Activated CD4-positive, alpha-beta T cell treated with anti-CD3 and anti-CD28 coated beads, Interleukin-2, amount 50 U/mL, for 1 hour (primary cell): ENCODE data around the gene NSG2.

ENCODE experiments used
- DNase-seq: peaks from one replicate; pipeline ENCODE4 v3.0.0-alpha.2; 2020

Gene NSG2

DNA sequence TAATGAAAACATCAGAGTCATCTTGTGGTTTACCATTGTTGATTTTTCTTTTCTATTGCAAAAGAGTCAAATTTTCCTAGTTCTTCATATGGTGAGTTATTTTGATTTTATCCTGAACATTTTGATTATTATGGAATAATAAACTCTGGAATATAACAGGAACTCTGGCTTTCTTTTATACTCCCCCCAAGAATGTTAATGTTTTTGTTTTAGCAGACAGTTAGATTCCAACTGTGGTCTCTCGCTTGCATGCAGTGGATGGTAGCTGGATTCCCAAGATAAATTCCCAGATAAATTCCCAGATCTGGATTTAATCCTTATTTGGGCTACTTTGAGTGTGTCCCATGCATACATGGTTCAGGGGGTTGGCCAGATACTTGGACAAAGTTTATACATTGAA is 109.8 kb downstream of the NSG2 start:
- no peak for DNase-seq

DNA sequence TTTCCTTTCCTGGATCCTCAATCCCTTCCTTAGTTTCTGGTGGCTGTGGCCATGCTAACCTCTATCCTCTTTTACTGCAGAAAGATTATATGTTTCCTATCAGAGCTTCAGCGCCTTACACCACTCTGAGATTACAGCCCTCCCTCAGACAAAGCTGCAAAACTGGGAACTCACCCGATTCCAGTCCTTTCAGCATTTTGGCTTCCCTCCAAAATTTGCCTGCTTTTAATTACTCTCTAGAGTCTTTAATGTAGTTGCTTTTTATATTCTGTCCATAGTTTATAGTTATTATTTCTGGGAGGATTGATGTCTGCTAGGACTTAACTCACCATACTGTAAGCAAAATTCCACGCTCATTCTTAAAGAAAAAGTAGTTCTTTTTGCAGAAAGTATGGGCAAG is 110.2 kb downstream of the NSG2 start:
- DNase-seq = no peak

DNA sequence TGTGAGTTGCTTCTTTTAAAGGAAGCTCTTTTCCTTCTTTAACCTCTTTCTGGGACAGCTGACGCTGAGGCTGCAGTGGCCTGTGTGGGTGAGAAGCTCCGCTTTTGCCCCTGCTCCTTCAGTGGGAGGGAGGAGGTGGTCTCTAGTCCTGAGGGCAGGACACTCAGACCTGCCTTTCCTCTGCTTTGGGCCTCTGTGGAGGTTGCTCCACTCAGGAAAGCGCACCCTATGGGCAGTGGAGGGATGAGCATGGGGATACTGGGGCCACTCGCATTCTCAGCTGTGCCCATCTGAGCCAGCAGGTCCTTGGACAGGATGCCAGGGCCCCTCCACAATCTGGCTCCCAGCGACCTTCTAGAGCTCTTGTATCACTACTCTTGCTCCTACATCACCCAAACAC is 111.5 kb downstream of the NSG2 start:
- no peak for DNase-seq
